ENCODE measurements around the gene NPAS3. TPM values are rescaled to one million over a fixed set of nuclear protein-coding genes. Genes with fewer than 3 reads are reported as not detected.

Gene NPAS3
- total RNA-seq, 4 donors from 2014 or later: 4.0 to 12.2 (median 5.6) TPM

- no peak for DNase-seq
- no peaks in the 10 kb centered on the region for H3K36me3 ChIP-seq
- H3K4me1 ChIP-seq: peaks cover 12 to 16% of the 10 kb centered on the region in 2 donors
- WGBS, 2 donors: 18 to 21% methylated on average over 1 of the region's 1 CpG
- intact Hi-C loops (cut with DNase I): no loop called here
- TF ChIP-seq POLR2A (IDR thresholded peaks at IDR 0.05) (no peak), CTCF (IDR thresholded peaks at IDR 0.05) (no peak)
- H3K4me3 ChIP-seq (replicated peaks in 1 of 3): no peak overlapping the region
- no peaks in the 10 kb centered on the region for H3K9me3 ChIP-seq
- H3K27me3 ChIP-seq: no peaks in the 10 kb centered on the region
- no peak overlapping the region for H3K27ac ChIP-seq
Observed at GRCh38 chr14:33042591-33042990, 103.9 kb downstream of the NPAS3 start.

- TF ChIP-seq POLR2A (IDR thresholded peaks at IDR 0.05) (no peak), CTCF (IDR thresholded peaks at IDR 0.05) (no peak)
- Histone ChIP-seq H3K36me3 (no peaks in the 10 kb centered on the region), H3K27me3 (no peaks in the 10 kb centered on the region), H3K4me3 (replicated peaks in 1 of 3) (no peak overlapping the region), H3K4me1 (peaks cover 4 to 5% of the 10 kb centered on the region in 2 donors), H3K27ac (no peak overlapping the region), H3K9me3 (no peaks in the 10 kb centered on the region)
- no peak for DNase-seq
- intact Hi-C loops (cut with DNase I): no loop called here
- WGBS, 2 donors: 71 to 82% methylated on average over 4 of the region's 4 CpGs
Observed at GRCh38 chr14:33045760-33046159, 107.1 kb downstream of the NPAS3 start.

- intact Hi-C loops (cut with DNase I): no loop called here
- no peak for DNase-seq
- H3K9me3 ChIP-seq: no peaks in the 10 kb centered on the region
- no peak overlapping the region for H3K27ac ChIP-seq
- H3K4me1 ChIP-seq: no peaks in the 10 kb centered on the region
- H3K4me3 ChIP-seq (replicated peaks in 1 of 3): no peak overlapping the region
- WGBS, 2 donors: 93 to 94% methylated on average over 2 of the region's 2 CpGs
- TF ChIP-seq POLR2A (IDR thresholded peaks at IDR 0.05) (no peak), CTCF (IDR thresholded peaks at IDR 0.05) (no peak)
- H3K36me3 ChIP-seq: no peaks in the 10 kb centered on the region
- no peaks in the 10 kb centered on the region for H3K27me3 ChIP-seq
Observed at GRCh38 chr14:33052943-33053342, 114.3 kb downstream of the NPAS3 start.

- no peak overlapping the region for H3K4me3 ChIP-seq (replicated peaks in 1 of 3)
- no peak overlapping the region for H3K27ac ChIP-seq
- no peaks in the 10 kb centered on the region for H3K27me3 ChIP-seq
- no peaks in the 10 kb centered on the region for H3K4me1 ChIP-seq
- H3K9me3 ChIP-seq: no peaks in the 10 kb centered on the region
- no peak for DNase-seq
- 88 to 89% methylated on average over 4 of the region's 4 CpGs for WGBS, 2 donors
- intact Hi-C loops (cut with DNase I): no loop called here
- no peak for TF ChIP-seq POLR2A (IDR thresholded peaks at IDR 0.05)
- no peak for TF ChIP-seq CTCF (IDR thresholded peaks at IDR 0.05)
- no peaks in the 10 kb centered on the region for H3K36me3 ChIP-seq
Observed at GRCh38 chr14:33056213-33056612, 117.5 kb downstream of the NPAS3 start.

GRCh38 chr14:33057585-33057984 is 118.9 kb downstream of the NPAS3 start:
- no peak overlapping the region for H3K27ac ChIP-seq
- H3K4me1 ChIP-seq: no peaks in the 10 kb centered on the region
- WGBS, 2 donors: 92 to 96% methylated on average over 4 of the region's 4 CpGs
- no peak overlapping the region for H3K4me3 ChIP-seq (replicated peaks in 1 of 3)
- TF ChIP-seq CTCF (IDR thresholded peaks at IDR 0.05) (no peak), POLR2A (IDR thresholded peaks at IDR 0.05) (no peak)
- intact Hi-C loops (cut with DNase I): no loop called here
- DNase-seq: no peak
- no peaks in the 10 kb centered on the region for H3K27me3 ChIP-seq
- H3K36me3 ChIP-seq: no peaks in the 10 kb centered on the region
- no peaks in the 10 kb centered on the region for H3K9me3 ChIP-seq
